Heart left ventricle (tissue), 16 donors: ENCODE data around the gene MYMX. TPM values are rescaled to one million over a fixed set of nuclear protein-coding genes. Genes with fewer than 3 reads are reported as not detected.
A peak's percentile ranks its signal among the peaks of the same experiment; 100 is the strongest.
"Not testable (repeated sequence)": the region's sequence is repeated elsewhere in the genome, so short reads cannot be mapped to it uniquely, and the experiment has no call there.

ENCODE experiments used
- ATAC-seq, 4 donors: fragments of 200-7000 bp; cut with Tn5 transposase; one replicate each; pipeline ENCODE4 v1.9.1; 2020 to 2022; ENCODE audit warnings: moderate library complexity in 4 of 4, mild to moderate bottlenecking in 3 of 4, moderate number of reproducible peaks in 1 of 4
- DNase-seq, 5 donors: peaks; one replicate each; pipeline ENCODE4 v3.0.0-alpha.2; 2020
- H3K27ac ChIP-seq, 12 donors: fragments of 200-600 bp; sonication (generic) in 4 of 12; one replicate each; pipeline versions ENCODE4 v1.5.0 to v1.8.0; 2016 to 2022; ENCODE audit warnings: mild to moderate bottlenecking in 2 of 12
- H3K27me3 ChIP-seq, 9 donors: fragments of 200-600 bp; sonication (generic) in 2 of 9; one replicate each; pipeline versions ENCODE4 v1.5.1 to v1.8.0; 2016 to 2022; ENCODE audit warnings: mild to moderate bottlenecking in 3 of 9
- H3K36me3 ChIP-seq, 9 donors: fragments of 200-600 bp; sonication (generic) in 2 of 9; one replicate each; pipeline versions ENCODE4 v1.5.0 to v1.8.0; 2018 to 2022; ENCODE audit warnings: mild to moderate bottlenecking in 2 of 9
- H3K4me1 ChIP-seq, 12 donors: fragments of 200-600 bp; sonication (generic) in 4 of 12; one replicate each; pipeline versions ENCODE4 v1.5.0 to v1.8.0; 2016 to 2022; ENCODE audit warnings: mild to moderate bottlenecking in 3 of 12
- H3K4me3 ChIP-seq, 12 donors: fragments of 200-600 bp; sonication (generic) in 4 of 12; one replicate each; pipeline versions ENCODE4 v1.5.0 to v1.8.0; 2017 to 2022; ENCODE audit warnings: mild to moderate bottlenecking in 9 of 12, moderate library complexity in 4 of 12
- H3K9me3 ChIP-seq, 12 donors: fragments of 200-600 bp; sonication (generic) in 4 of 12; one replicate each; pipeline versions ENCODE4 v1.5.0 to v1.8.0; 2016 to 2022; ENCODE audit warnings: mild to moderate bottlenecking in 1 of 12
- CTCF ChIP-seq, 12 donors: fragments of 200-600 bp; sonication (generic) in 4 of 12; IDR thresholded peaks; one replicate each; pipeline versions ENCODE4 v1.5.0 to v1.8.0; 2018 to 2022; ENCODE audit warnings: antibody characterized with exemption in 12 of 12, mild to moderate bottlenecking in 5 of 12
- POLR2A ChIP-seq, 2 donors: fragments of 450-650 bp; IDR thresholded peaks; one replicate each; pipeline ENCODE4 v1.6.1; 2017; ENCODE audit warnings: antibody characterized with exemption in 2 of 2, mild to moderate bottlenecking in 2 of 2, moderate library complexity in 2 of 2
- WGBS, 4 donors: extraction: QIAGEN DNeasy Blood & Tissue Kit in 2 of 4; methylation state at CpG; one replicate each; pipeline versions ENCODE4 v1.1.5 to v1.1.7; 2013 to 2018; 5-methylcytosine and 5-hydroxymethylcytosine counted together
- intact Hi-C, 10 donors: fragments of 100-400 bp; cut with DNase I; formaldehyde crosslinking; loops; one replicate each; pipeline versions ENCODE4 v1.11.1 to v1.14.2; 2022
- polyA plus RNA-seq, 2 donors: library from polyadenylated mRNA; stranded (reverse); fragments of 200-250 nt; gene quantifications; one replicate each; pipeline ENCODE4 v1.2.3, GENCODE V29; 2013
- total RNA-seq, 9 donors: library from RNA; depleted of rRNA in 2 of 9; stranded (reverse); fragments of >200 nt in 2 of 9; fragmentation: NEBNext Ultra II Directional in 3 of 9; extraction: Animal tissue kit (Norgen Biotek cat#: 25700) in 3 of 9; gene quantifications; one replicate each; pipeline versions ENCODE4 v1.1.0 to v1.2.4, GENCODE V29; 2016 to 2023
- donor health status: ischemic (EF 13 %, LVEDD 7.1; RV severe dilation, severe dysfunction).
- donor health status: healthy with polysubstance abuse.
- donor health status: DM: no; HTN: yes; CAD: no.
- donor health status: DM: no; HTN: no; CAD: no.
- donor health status: ischemic (EF 25% LVEDD 6.9; RV normal size, moderate dysfunction).
- donor health status: ischemic (EF 25% LVEDD 5.7; RV mildly dilated, moderate dysfunction).
- donor health status: healthy.
- donor health status: DM: yes; HTN: yes; CAD: no.
- donor health status: ischemic (EF 35%, LVEDD 5.7; RV mildly dilated, moderate dysfunction).
- donor health status: nonischemic (EF 11% LVEDD 7.7; RV severe dilation, severe dysfunction).
- donor health status: DM: yes; HTN: yes; CAD: no.
- donor health status: PGD.
- donor health status: ischemic (EF 29% LVEDD 5.4; RV normal size, mild dysfunction).
- donor health status: nonischemic (EF 23%, LVEDD 6.1; RV moderate dilation, normal function).

The MYMX gene
- total and polyA plus RNA-seq, 11 donors = 0.31 to 0.96 (median 0.60) TPM; not detected in 4

DNA sequence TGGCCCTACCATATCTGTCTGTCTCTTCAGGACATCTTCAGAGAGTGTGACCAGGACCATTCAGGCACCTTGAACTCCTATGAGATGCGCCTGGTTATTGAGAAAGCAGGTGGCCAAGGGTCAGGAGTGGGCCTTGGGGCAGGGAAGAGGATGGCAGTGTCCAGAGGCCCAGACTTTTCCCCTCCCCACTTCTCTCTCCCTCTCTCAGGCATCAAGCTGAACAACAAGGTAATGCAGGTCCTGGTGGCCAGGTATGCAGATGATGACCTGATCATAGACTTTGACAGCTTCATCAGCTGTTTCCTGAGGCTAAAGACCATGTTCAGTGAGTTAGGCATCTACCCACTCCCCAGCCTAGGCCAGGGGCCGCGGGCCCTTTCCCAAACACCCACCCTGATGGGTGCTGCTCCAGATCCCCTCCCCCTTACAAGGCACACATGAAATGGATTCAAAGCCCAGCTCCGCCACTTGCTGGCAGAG lies 33.8 kb upstream of the MYMX start:
- Histone ChIP-seq H3K27ac (no peak overlapping the region), H3K27me3 (no peaks in the 10 kb centered on the region), H3K4me3 (no peak overlapping the region), H3K4me1 (peaks cover 0 to 25% (median 9%) of the 10 kb centered on the region in 12 donors), H3K9me3 (no peaks in the 10 kb centered on the region), H3K36me3 (no peaks in the 10 kb centered on the region)
- ATAC-seq = no peak
- no peak for DNase-seq
- WGBS, 4 donors = 92 to 97% (median 96%) methylated on average over 4 of the region's 4 CpGs
- intact Hi-C loops = no loop called here
- no peak for TF ChIP-seq CTCF (IDR thresholded peaks at IDR 0.05)
- no peak for TF ChIP-seq POLR2A (IDR thresholded peaks at IDR 0.05)

GRCh38 chr6:44183783-44184182 lies 32.9 kb upstream of the MYMX start:
- Histone ChIP-seq H3K27ac (no peak overlapping the region), H3K36me3 (no peaks in the 10 kb centered on the region), H3K27me3 (no peaks in the 10 kb centered on the region), H3K4me1 (peaks cover 0 to 18% (median 6%) of the 10 kb centered on the region in 12 donors), H3K4me3 (no peak overlapping the region), H3K9me3 (no peaks in the 10 kb centered on the region)
- WGBS, 4 donors = 72 to 82% (median 76%) methylated on average over 8 to 9 of the region's 9 CpGs
- no peak for TF ChIP-seq POLR2A (IDR thresholded peaks at IDR 0.05)
- TF ChIP-seq CTCF (IDR thresholded peaks at IDR 0.05) = no peak
- no peak for ATAC-seq
- no peak for DNase-seq
- intact Hi-C loops = no loop called here

DNA sequence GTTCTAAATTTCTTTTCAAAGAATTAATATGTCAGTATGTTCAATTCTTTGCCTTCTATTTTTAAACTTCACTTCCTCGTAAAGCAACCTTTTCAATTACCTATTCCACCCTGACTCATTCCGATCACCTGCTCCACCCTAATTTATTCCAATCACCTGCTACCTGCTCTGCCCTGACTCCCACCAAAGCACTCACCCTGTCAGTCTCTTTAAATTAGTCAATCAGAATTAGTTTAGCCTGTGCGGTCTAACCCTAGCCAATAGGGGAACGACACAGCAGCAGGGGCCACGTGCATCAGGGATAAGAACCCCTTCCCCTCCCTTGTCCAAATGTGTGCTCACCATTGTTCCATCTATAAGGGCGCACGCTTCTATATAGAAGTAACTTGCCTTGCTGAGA lies 31.4 kb upstream of the MYMX start:
- WGBS, 4 donors = 88 to 94% (median 90%) methylated on average over 7 of the region's 7 CpGs
- DNase-seq, ATAC-seq, H3K27ac ChIP-seq, H3K36me3 ChIP-seq, H3K27me3 ChIP-seq, H3K4me3 ChIP-seq, H3K9me3 ChIP-seq, intact Hi-C loops: not testable (repeated sequence)
- H3K4me1 ChIP-seq = peaks cover 0 to 13% (median 5%) of the 10 kb centered on the region in 12 donors

DNA sequence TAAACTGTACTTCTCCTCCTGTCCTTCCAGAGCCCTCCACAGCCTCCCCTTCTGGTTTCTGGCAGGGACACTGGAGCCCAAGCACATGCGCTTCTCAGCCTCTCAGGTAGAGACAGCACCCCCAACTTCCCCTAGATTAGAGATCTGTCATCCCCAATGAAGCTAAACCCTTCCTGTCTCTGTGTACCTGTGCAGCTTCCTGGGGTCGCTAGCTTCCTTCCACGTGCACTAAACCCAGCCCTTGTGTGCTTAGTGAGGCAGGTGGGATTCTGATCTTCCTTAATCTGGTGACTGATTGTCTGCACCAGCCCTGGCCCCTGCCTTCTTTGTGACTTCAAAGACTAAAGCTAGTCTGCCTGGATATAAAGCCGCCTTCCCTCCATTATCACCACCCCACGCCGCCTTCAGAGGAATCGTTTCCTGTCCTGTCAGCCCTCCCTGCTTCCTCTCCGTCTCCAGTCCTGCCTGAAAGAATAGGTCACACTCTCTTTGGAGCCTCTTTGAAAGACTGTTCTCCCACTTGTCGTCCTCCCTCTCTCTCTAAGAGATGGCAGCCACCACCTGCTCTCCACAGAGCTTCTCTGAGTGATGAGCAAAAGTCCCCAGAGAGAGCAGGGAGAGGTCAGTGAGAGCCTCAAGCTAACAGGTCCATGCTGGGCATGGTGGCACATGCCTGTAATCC lies 30.6 kb upstream of the MYMX start:
- Histone ChIP-seq H3K4me1 (peaks cover 0 to 13% (median 5%) of the 10 kb centered on the region in 12 donors), H3K9me3 (no peaks in the 10 kb centered on the region), H3K27me3 (no peaks in the 10 kb centered on the region), H3K4me3 (no peak overlapping the region), H3K27ac (peak overlapping the region in 6 of 12 donors; percentile 26 to 57 (median 42)), H3K36me3 (no peaks in the 10 kb centered on the region)
- no peak for DNase-seq
- TF ChIP-seq CTCF (IDR thresholded peaks at IDR 0.05) (no peak), POLR2A (IDR thresholded peaks at IDR 0.05) (no peak)
- ATAC-seq = peak in 1 of 4 donors; percentile 18
- intact Hi-C loops = no loop called here
- 44 to 50% (median 48%) methylated on average over 9 of the region's 9 CpGs for WGBS, 4 donors
